HepG2 (cell line): ENCODE data around the gene ZFAND4. TPM values are rescaled to one million over a fixed set of nuclear protein-coding genes. Genes with fewer than 3 reads are reported as not detected.

ENCODE experiments used
- ASH2L ChIP-seq: fragments of 300-600, 200-600 bp; sonication (generic); IDR thresholded peaks from 2 replicates; pipeline ENCODE4 v1.7.0; 2017; ENCODE audit warnings: low read depth, mild to moderate bottlenecking, moderate library complexity, mixed read lengths, low read length; ENCODE audit not compliant: insufficient read length
- ATF5 ChIP-seq: sonication (generic); formaldehyde crosslinking; IDR thresholded peaks from 2 replicates; pipeline ENCODE4 v1.4.0; 2020; ENCODE audit warnings: mild to moderate bottlenecking, low read depth, missing genetic modification reagents
- ESRRA ChIP-seq: sonication (generic); formaldehyde crosslinking; IDR thresholded peaks from 2 replicates; pipeline ENCODE4 v1.5.1; 2020; ENCODE audit warnings: mild to moderate bottlenecking, low read depth, missing genetic modification reagents
- EZH2 ChIP-seq: conservative IDR thresholded peaks from 2 replicates; pipeline ENCODE4 v1.6.1; 2012; ENCODE audit warnings: mild to moderate bottlenecking, low read depth, low read length, moderate library complexity
- FOXP1 ChIP-seq, 2 experiments: fragments of 450-650 bp in 1 of 2; IDR thresholded peaks; 2 replicates each; pipeline ENCODE4 v1.6.1; 2017 to 2018; ENCODE audit warnings: antibody characterized with exemption in 1 of 2
- GFI1 ChIP-seq: sonication (generic); formaldehyde crosslinking; IDR thresholded peaks from 2 replicates; pipeline ENCODE4 v1.5.0; 2020; ENCODE audit warnings: missing genetic modification reagents, mild to moderate bottlenecking, borderline replicate concordance
- NCOR1 ChIP-seq: fragments of 200-600 bp; sonication (generic); IDR thresholded peaks from 2 replicates; pipeline ENCODE4 v1.7.0; 2017; ENCODE audit warnings: antibody characterized with exemption, low read length, borderline replicate concordance
- PAXIP1 ChIP-seq: sonication (generic); formaldehyde crosslinking; conservative IDR thresholded peaks from 2 replicates; pipeline ENCODE4 v1.4.0; 2020; ENCODE audit warnings: mild to moderate bottlenecking, missing genetic modification reagents, moderate library complexity
- SAP130 ChIP-seq: IDR thresholded peaks from 2 replicates; pipeline ENCODE4 v1.6.1; 2016; ENCODE audit warnings: low read depth
- SRSF4 ChIP-seq: fragments of 200-400 bp; formaldehyde crosslinking; IDR thresholded peaks from one replicate; pipeline ENCODE4 v1.6.1; 2018; ENCODE audit warnings: mild to moderate bottlenecking, low read depth, low read length, moderate library complexity; ENCODE audit not compliant: poor library complexity, severe bottlenecking
- THAP9 ChIP-seq: sonication (generic); formaldehyde crosslinking; IDR thresholded peaks from 2 replicates; pipeline ENCODE4; 2020; ENCODE audit warnings: missing genetic modification reagents, mild to moderate bottlenecking, borderline replicate concordance
- ZNF24 ChIP-seq: fragments of 450-650 bp; IDR thresholded peaks from 2 replicates; pipeline ENCODE4 v1.6.1; 2017; ENCODE audit warnings: antibody characterized with exemption, mild to moderate bottlenecking
- ZNF362 ChIP-seq: sonication (generic); formaldehyde crosslinking; IDR thresholded peaks from 2 replicates; pipeline ENCODE4 v1.4.0; 2020; ENCODE audit warnings: missing genetic modification reagents, mild to moderate bottlenecking, borderline replicate concordance
- ZNF564 ChIP-seq: sonication (generic); formaldehyde crosslinking; IDR thresholded peaks from 2 replicates; pipeline ENCODE4 v1.8.1; 2023; ENCODE audit warnings: mild to moderate bottlenecking, missing genetic modification reagents
- ZNF574 ChIP-seq: sonication (generic); formaldehyde crosslinking; IDR thresholded peaks from 2 replicates; pipeline ENCODE4 v1.4.0; 2020; ENCODE audit warnings: missing genetic modification reagents
- ZSCAN12 ChIP-seq: sonication (generic); formaldehyde crosslinking; IDR thresholded peaks from 2 replicates; pipeline ENCODE4 v1.9.0; 2021; ENCODE audit warnings: mild to moderate bottlenecking, missing genetic modification reagents
- polyA plus RNA-seq, 8 experiments: library from polyadenylated mRNA; depleted of rRNA in 3 of 8; stranded (reverse) in 7 of 8; unstranded in 1 of 8; fragments of >200 nt; fragmentation: Illumina TruSeq in 4 of 8; extraction: Trizol in 4 of 8; gene quantifications; 2 replicates each; pipeline versions ENCODE4 v1.2.1 to v1.2.3, GENCODE V29; 2011 to 2016; ENCODE audit warnings: low read depth in 4 of 8, missing spikeins in 1 of 8, mixed read lengths in 1 of 8; ENCODE audit not compliant: insufficient read depth in 1 of 8
- total RNA-seq, 5 experiments: library from RNA; depleted of rRNA; stranded (reverse); fragments of >200 nt; fragmentation: Illumina TruSeq; extraction: Trizol; gene quantifications; 2 replicates each; pipeline ENCODE4 v1.2.3, GENCODE V29; 2016; ENCODE audit warnings: low read depth in 1 of 5

ZFAND4 gene
- total and polyA plus RNA-seq, 2 of the 13 experiments (the other 11 are each of a cell fraction or from before 2014, with no cell fraction given) = 2.9 to 9.2 TPM

- TF ChIP-seq GFI1 (CRISPR knock-in tag) = peak; percentile 20; the same call in 1 of the 2 replicates
- no peak for TF ChIP-seq ZNF564 (CRISPR knock-in tag)
- TF ChIP-seq ZNF24 = no peak
- no peak for TF ChIP-seq ZSCAN12
- no peak for TF ChIP-seq FOXP1 (IDR thresholded peaks at IDR 0.05)
- TF ChIP-seq FOXP1 (CRISPR knock-in tag; IDR thresholded peaks at IDR 0.05) = no peak
- TF ChIP-seq NCOR1 = no peak
- 0 out of 2 replicates have a peak, but pooled peaks have one; percentile 20 for TF ChIP-seq PAXIP1
- TF ChIP-seq EZH2 = no peak
- peak; percentile 82 for TF ChIP-seq SAP130 (CRISPR knock-in tag)
- TF ChIP-seq ATF5 (CRISPR knock-in tag) = no peak
- peak; percentile 56; the same call in 1 of the 2 replicates for TF ChIP-seq ZNF574 (CRISPR knock-in tag)
- no peak for TF ChIP-seq SRSF4
- TF ChIP-seq THAP9 (CRISPR knock-in tag) = no peak
- TF ChIP-seq ESRRA = no peak
- no peak for TF ChIP-seq ZNF362 (CRISPR knock-in tag)
- peak; percentile 68 for TF ChIP-seq ASH2L
These were observed at the start of gene ZFAND4 (continued) for GRCh38 chr10:45672181-45673073.
